Measurements from ENCODE around the gene RIMS3. TPM values are rescaled to one million over a fixed set of nuclear protein-coding genes. Genes with fewer than 3 reads are reported as not detected.

RIMS3 gene
- total RNA-seq, 1 donor from 2014 or later, result 0.34 TPM

DNA sequence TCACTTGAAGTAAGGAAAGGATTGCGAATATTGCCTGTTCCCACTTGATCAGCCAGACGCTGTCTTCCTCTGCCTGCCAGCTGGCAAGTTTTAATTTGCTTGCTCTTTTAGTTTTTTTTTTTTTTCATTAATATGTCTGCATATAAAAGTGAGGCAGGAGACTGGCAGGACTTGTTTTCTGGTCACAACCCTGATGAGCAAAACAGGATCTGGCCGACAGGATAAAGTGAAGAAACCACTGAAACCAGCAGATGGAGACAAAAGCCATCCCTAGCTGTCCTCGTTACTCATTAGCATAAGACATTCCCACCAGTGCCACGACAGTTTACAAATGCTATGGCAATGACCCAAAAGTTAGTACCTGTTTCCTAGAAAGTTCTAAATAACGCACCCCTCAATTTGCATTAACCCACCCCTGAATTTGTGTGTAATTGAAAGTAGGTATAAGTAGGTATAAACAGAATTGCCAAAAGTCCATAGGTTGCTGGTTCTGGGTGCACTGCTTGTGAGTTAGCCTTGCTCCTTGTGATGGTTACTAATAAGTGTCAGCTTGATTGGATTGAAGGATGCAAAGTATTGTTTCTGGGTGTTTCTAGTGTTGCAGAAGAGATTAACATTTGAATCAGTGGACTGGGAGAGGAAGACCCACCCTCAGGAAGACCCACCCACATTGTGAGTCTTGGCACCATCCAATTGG is 73.2 kb downstream of the RIMS3 start:
- peak; percentile 59 for DNase-seq

- DNase-seq, result no peak
These were observed 76.9 kb downstream of the RIMS3 start for GRCh38 chr1:40588586-40588985.

DNA sequence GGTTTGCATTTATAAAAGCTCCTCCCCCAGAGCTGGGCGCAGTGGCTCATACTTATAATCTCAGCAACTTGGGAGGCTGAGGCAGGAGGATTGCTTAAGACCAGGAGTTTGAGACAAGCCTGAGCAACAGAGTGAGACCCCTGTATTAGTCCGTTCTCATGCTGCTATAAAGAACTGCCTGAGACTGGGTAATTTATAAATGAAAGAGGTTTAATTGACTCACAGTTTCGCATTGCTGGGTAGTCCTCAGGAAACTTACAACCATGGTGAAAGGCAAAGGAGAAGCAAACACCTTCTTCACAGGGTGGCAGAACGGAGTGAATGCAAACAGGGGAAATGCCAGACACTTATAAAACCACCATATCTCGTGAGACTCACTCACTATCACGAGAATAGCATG is 81.5 kb downstream of the RIMS3 start:
- no peak for DNase-seq

- no peak for DNase-seq
These were observed 83.4 kb downstream of the RIMS3 start for GRCh38 chr1:40582116-40582515.

- peak; percentile 25 for DNase-seq
These were observed 90.1 kb downstream of the RIMS3 start for GRCh38 chr1:40575336-40575735.

GRCh38 chr1:40574805-40575204 is 90.7 kb downstream of the RIMS3 start:
- DNase-seq, result peak; percentile 93

Other genes starting within 250 kb of the RIMS3 start
- gene ZFP69B, start 215.2 kb downstream of the RIMS3 start, total RNA-seq, result 1.2 and 2.0 TPM in 2 replicates
- 2.1 and 4.1 TPM in 2 replicates for gene ZFP69, start 188.4 kb downstream of the RIMS3 start, total RNA-seq
- gene EXO5, start 156.9 kb downstream of the RIMS3 start, total RNA-seq, result 6.7 and 11.9 TPM in 2 replicates
- gene ZNF684, start 134.0 kb downstream of the RIMS3 start, total RNA-seq, result 3.3 and 4.4 TPM in 2 replicates
- 19.2 and 29.5 TPM in 2 replicates for gene NFYC, start 26.0 kb upstream of the RIMS3 start, total RNA-seq
- not detected in 2 replicates for gene KCNQ4, start 118.1 kb upstream of the RIMS3 start, total RNA-seq
- 3.9 and 8.0 TPM in 2 replicates for gene CITED4, start 196.7 kb upstream of the RIMS3 start, total RNA-seq